OCI-LY7 (cell line): ENCODE measurements around the gene MYLIP. TPM values are rescaled to one million over a fixed set of nuclear protein-coding genes. Genes with fewer than 3 reads are reported as not detected.

ENCODE experiments used
- BruUV-seq: library from RNA; stranded (reverse); fragments of 400-500 nt; replicated peaks from 2 replicates; lab custom pipeline; 2021; lab: Mats Ljungman, UMichigan
- CTCF ChIA-PET: fragments of 300-600 bp; sonication (Branson Sonifier 250); formaldehyde crosslinking; loops from one replicate; lab custom pipeline; 2022; ENCODE audit warnings: antibody characterized with exemption; ENCODE audit not compliant: unreplicated experiment; lab: Charles Lee
- POLR2A ChIA-PET: fragments of 300-600 bp; sonication (Branson Sonifier 250); formaldehyde crosslinking; loops from one replicate; lab custom pipeline; 2022; ENCODE audit warnings: antibody characterized with exemption; lab: Charles Lee
- DNase-seq: peaks from one replicate; pipeline ENCODE4 v3.0.0-alpha.2; 2015; ENCODE audit warnings: low spot score
- H2AFZ ChIP-seq: fragments of 200-600 bp; sonication (generic), shearing (Covaris generic); 2 replicates; pipeline ENCODE4 v1.6.1; 2014; ENCODE audit warnings: mild to moderate bottlenecking, antibody characterized with exemption, low read length, moderate library complexity
- H3K27ac ChIP-seq: fragments of 200-600 bp; sonication (generic); 2 replicates; pipeline ENCODE4 v1.5.1; 2014; ENCODE audit warnings: mixed run types, low read depth, mild to moderate bottlenecking, moderate library complexity, low read length, inconsistent platforms; ENCODE audit not compliant: poor library complexity, severe bottlenecking
- H3K36me3 ChIP-seq: fragments of 200-600 bp; sonication (generic); 2 replicates; pipeline ENCODE4 v1.6.1; 2014; ENCODE audit warnings: mild to moderate bottlenecking, antibody characterized with exemption, low read length, moderate library complexity, mixed read lengths; ENCODE audit not compliant: insufficient read depth
- H3K4me1 ChIP-seq: fragments of 200-600 bp; sonication (generic); 2 replicates; pipeline ENCODE4 v1.5.1; 2014; ENCODE audit warnings: mild to moderate bottlenecking, low read length; ENCODE audit not compliant: insufficient read depth, poor library complexity, severe bottlenecking
- H3K4me2 ChIP-seq: fragments of 200-600 bp; sonication (generic); 2 replicates; pipeline ENCODE4 v1.6.1; 2014; ENCODE audit warnings: mild to moderate bottlenecking, low read length
- H3K4me3 ChIP-seq: fragments of 200-600 bp; sonication (generic); 2 replicates; pipeline ENCODE4 v1.5.1; 2014; ENCODE audit warnings: mild to moderate bottlenecking, low read depth, low read length; ENCODE audit not compliant: poor library complexity, severe bottlenecking
- H3K79me2 ChIP-seq: fragments of 200-600 bp; sonication (generic); 2 replicates; pipeline ENCODE4 v1.6.1; 2016; ENCODE audit warnings: low read depth, mild to moderate bottlenecking, low read length, moderate library complexity, mixed read lengths; ENCODE audit not compliant: insufficient read depth
- H3K9me2 ChIP-seq: fragments of 200-600 bp; sonication (generic); 2 replicates; pipeline ENCODE4 v1.6.1; 2016; ENCODE audit warnings: mild to moderate bottlenecking, low read length, mixed read lengths; ENCODE audit not compliant: insufficient read depth
- H3K9me3 ChIP-seq: fragments of 200-600 bp; sonication (generic); 2 replicates; pipeline ENCODE4 v1.6.1; 2014; ENCODE audit warnings: mild to moderate bottlenecking, mixed run types, low read length, mixed read lengths
- H4K20me1 ChIP-seq: fragments of 200-600 bp; sonication (generic); 2 replicates; pipeline ENCODE4 v1.6.1; 2014; ENCODE audit warnings: mild to moderate bottlenecking, antibody characterized with exemption, low read length, moderate library complexity, mixed read lengths; ENCODE audit not compliant: insufficient read depth
- CTCF ChIP-seq: fragments of 200-600 bp; sonication (generic); conservative IDR thresholded peaks from 2 replicates; pipeline ENCODE4 v1.5.1; 2014; ENCODE audit warnings: mild to moderate bottlenecking, antibody characterized with exemption, low read length, moderate library complexity, mixed read lengths
- EZH2phosphoT487 ChIP-seq: fragments of 200-600 bp; sonication (generic); IDR thresholded peaks from 2 replicates; pipeline ENCODE4 v1.6.1; 2018; ENCODE audit warnings: low read depth, borderline replicate concordance, mild to moderate bottlenecking, mixed run types, antibody characterized with exemption, low read length, moderate library complexity, mixed read lengths
- intact Hi-C: fragments of 100-400 bp; cut with micrococcal nuclease; formaldehyde crosslinking; loops from one replicate; pipeline ENCODE4 v1.10.0; 2022; ENCODE audit not compliant: unreplicated experiment
- total RNA-seq, 2 experiments: library from RNA; depleted of rRNA in 1 of 2; stranded (reverse); fragments of >200 nt in 1 of 2; shearing (Covaris generic) in 1 of 2; gene quantifications; 2 replicates each; pipeline ENCODE4 v1.2.3, GENCODE V29; 2014 to 2022

MYLIP gene
- total RNA-seq, 2 experiments from 2014 or later: 8.5 to 15.3 TPM

- H3K36me3 ChIP-seq: no peaks in the 10 kb centered on the region
- no peaks in the 10 kb centered on the region for H3K9me3 ChIP-seq
- CTCF ChIA-PET: no interaction called here
- H3K9me2 ChIP-seq: no peaks in the 10 kb centered on the region
- no peak overlapping the region for H3K4me3 ChIP-seq
- no peak overlapping the region for H2AFZ ChIP-seq
- DNase-seq: no peak
- no TSS peak for BruUV-seq
- POLR2A ChIA-PET: no interaction called here
- H3K4me2 ChIP-seq: no peak overlapping the region
- no peak overlapping the region for H3K27ac ChIP-seq
- H3K4me1 ChIP-seq: no peaks in the 10 kb centered on the region
- intact Hi-C loops: no loop called here
- no peaks in the 10 kb centered on the region for H3K79me2 ChIP-seq
- H4K20me1 ChIP-seq: no peaks in the 10 kb centered on the region
- TF ChIP-seq CTCF (no peak), EZH2phosphoT487 (no peak)
Measured at GRCh38 chr6:16092140-16092539, 36.7 kb upstream of the MYLIP start.

- intact Hi-C loops: no loop called here
- no TSS peak for BruUV-seq
- Histone ChIP-seq H3K4me1 (no peaks in the 10 kb centered on the region), H4K20me1 (no peaks in the 10 kb centered on the region), H3K36me3 (no peaks in the 10 kb centered on the region), H3K79me2 (no peaks in the 10 kb centered on the region), H3K9me2 (no peaks in the 10 kb centered on the region), H3K27ac (no peak overlapping the region), H2AFZ (no peak overlapping the region), H3K4me3 (no peak overlapping the region), H3K4me2 (no peak overlapping the region), H3K9me3 (no peaks in the 10 kb centered on the region)
- TF ChIP-seq CTCF (no peak), EZH2phosphoT487 (no peak)
- ChIA-PET POLR2A (interaction anchor here (0.5 to 0.6 kb wide), 2 partner anchors 20 to 487 kb away, joined by 5 read pairs; no protein-coding TSS in a partner anchor), CTCF (no interaction called here)
- no peak for DNase-seq
Measured at GRCh38 chr6:16092990-16093389, 35.9 kb upstream of the MYLIP start.

GRCh38 chr6:16095180-16095579 is 33.7 kb upstream of the MYLIP start:
- ChIA-PET POLR2A (no interaction called here), CTCF (no interaction called here)
- H3K4me2 ChIP-seq: no peak overlapping the region
- no peaks in the 10 kb centered on the region for H4K20me1 ChIP-seq
- DNase-seq: no peak
- no peaks in the 10 kb centered on the region for H3K36me3 ChIP-seq
- intact Hi-C loops: no loop called here
- H3K9me3 ChIP-seq: no peaks in the 10 kb centered on the region
- H3K4me1 ChIP-seq: no peaks in the 10 kb centered on the region
- no peak overlapping the region for H3K27ac ChIP-seq
- no peak overlapping the region for H2AFZ ChIP-seq
- BruUV-seq: no TSS peak
- no peak overlapping the region for H3K4me3 ChIP-seq
- no peaks in the 10 kb centered on the region for H3K9me2 ChIP-seq
- H3K79me2 ChIP-seq: no peaks in the 10 kb centered on the region
- TF ChIP-seq EZH2phosphoT487 (no peak), CTCF (no peak)
